ENCODE results near the gene CRISPLD2.

- TF ChIP-seq, protein P1, sequence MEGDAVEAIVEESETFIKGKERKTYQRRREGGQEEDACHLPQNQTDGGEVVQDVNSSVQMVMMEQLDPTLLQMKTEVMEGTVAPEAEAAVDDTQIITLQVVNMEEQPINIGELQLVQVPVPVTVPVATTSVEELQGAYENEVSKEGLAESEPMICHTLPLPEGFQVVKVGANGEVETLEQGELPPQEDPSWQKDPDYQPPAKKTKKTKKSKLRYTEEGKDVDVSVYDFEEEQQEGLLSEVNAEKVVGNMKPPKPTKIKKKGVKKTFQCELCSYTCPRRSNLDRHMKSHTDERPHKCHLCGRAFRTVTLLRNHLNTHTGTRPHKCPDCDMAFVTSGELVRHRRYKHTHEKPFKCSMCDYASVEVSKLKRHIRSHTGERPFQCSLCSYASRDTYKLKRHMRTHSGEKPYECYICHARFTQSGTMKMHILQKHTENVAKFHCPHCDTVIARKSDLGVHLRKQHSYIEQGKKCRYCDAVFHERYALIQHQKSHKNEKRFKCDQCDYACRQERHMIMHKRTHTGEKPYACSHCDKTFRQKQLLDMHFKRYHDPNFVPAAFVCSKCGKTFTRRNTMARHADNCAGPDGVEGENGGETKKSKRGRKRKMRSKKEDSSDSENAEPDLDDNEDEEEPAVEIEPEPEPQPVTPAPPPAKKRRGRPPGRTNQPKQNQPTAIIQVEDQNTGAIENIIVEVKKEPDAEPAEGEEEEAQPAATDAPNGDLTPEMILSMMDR (conservative IDR thresholded peaks at IDR 0.05; ENCODE audit: low read length), result no peak
- TF ChIP-seq EZH2phosphoT487 (IDR thresholded peaks at IDR 0.05; ENCODE audit: borderline replicate concordance, low read depth, low read length), result no peak
These were observed 6.2 kb downstream of the CRISPLD2 start for GRCh38 chr16:84825896-84826557.

All from OCI-LY7 (cell line).